ENCODE data around the gene TMTC1. TPM values are rescaled to one million over a fixed set of nuclear protein-coding genes. Genes with fewer than 3 reads are reported as not detected.
A peak's percentile ranks its signal among the peaks of the same experiment; 100 is the strongest.

Gene TMTC1
- total and polyA plus RNA-seq, 2 experiments from 2014 or later: 6.8 to 14.0 TPM

- Histone ChIP-seq H3K9me3 (ENCODE audit: low read depth) (no peaks in the 10 kb centered on the region), H4K20me1 (ENCODE audit: insufficient read depth, poor library complexity, severe bottlenecking) (no peaks in the 10 kb centered on the region), H2AFZ (no peak overlapping the region), H3K9me2 (replicated peaks; ENCODE audit: insufficient read depth) (no peaks in the 10 kb centered on the region), H3K4me3 (no peak overlapping the region), H3K27ac (no peak overlapping the region), H3K79me2 (no peaks in the 10 kb centered on the region), H3K27me3 (no peaks in the 10 kb centered on the region), H3K4me1 (ENCODE audit: insufficient read depth) (no peaks in the 10 kb centered on the region), H3K4me2 (no peak overlapping the region), H3K36me3 (replicated peaks; ENCODE audit: insufficient read depth, low read depth) (no peaks in the 10 kb centered on the region)
- no peak for DNase-seq (ENCODE audit: low spot score)
- TF ChIP-seq CTCF (IDR thresholded peaks at IDR 0.05; ENCODE audit: poor library complexity) (no peak), EZH2 (IDR thresholded peaks at IDR 0.05; ENCODE audit: borderline replicate concordance) (no peak), EZH2phosphoT487 (IDR thresholded peaks at IDR 0.05; ENCODE audit: low read depth, severe bottlenecking, unreplicated experiment) (no peak)
- 67% methylated on average over 4 of the region's 4 CpGs for WGBS (ENCODE audit: low lambda C conversion rate, missing lambda C conversion rate)
Observed at GRCh38 chr12:29562110-29562804, 221.5 kb downstream of the TMTC1 start.

GRCh38 chr12:29561664-29562071 is 222.1 kb downstream of the TMTC1 start:
- Histone ChIP-seq H3K4me1 (ENCODE audit: insufficient read depth) (no peaks in the 10 kb centered on the region), H3K4me2 (no peak overlapping the region), H3K27ac (no peak overlapping the region), H3K27me3 (no peaks in the 10 kb centered on the region), H4K20me1 (ENCODE audit: insufficient read depth, poor library complexity, severe bottlenecking) (no peaks in the 10 kb centered on the region), H3K4me3 (no peak overlapping the region), H3K9me2 (replicated peaks; ENCODE audit: insufficient read depth) (no peaks in the 10 kb centered on the region), H3K36me3 (replicated peaks; ENCODE audit: insufficient read depth, low read depth) (no peaks in the 10 kb centered on the region), H3K9me3 (ENCODE audit: low read depth) (no peaks in the 10 kb centered on the region), H2AFZ (no peak overlapping the region), H3K79me2 (no peaks in the 10 kb centered on the region)
- TF ChIP-seq EZH2phosphoT487 (IDR thresholded peaks at IDR 0.05; ENCODE audit: low read depth, severe bottlenecking, unreplicated experiment): no peak
- TF ChIP-seq CTCF (IDR thresholded peaks at IDR 0.05; ENCODE audit: poor library complexity): no peak
- TF ChIP-seq EZH2 (IDR thresholded peaks at IDR 0.05; ENCODE audit: borderline replicate concordance): no peak
- 47% methylated on average over 3 of the region's 3 CpGs for WGBS (ENCODE audit: low lambda C conversion rate, missing lambda C conversion rate)
- DNase-seq (ENCODE audit: low spot score): no peak

GRCh38 chr12:29559198-29559597 is 224.5 kb downstream of the TMTC1 start:
- Histone ChIP-seq H3K4me1 (ENCODE audit: insufficient read depth) (no peaks in the 10 kb centered on the region), H3K4me2 (peak overlapping the region; percentile 16), H3K27ac (no peak overlapping the region), H3K4me3 (no peak overlapping the region), H3K9me2 (replicated peaks; ENCODE audit: insufficient read depth) (no peaks in the 10 kb centered on the region), H4K20me1 (ENCODE audit: insufficient read depth, poor library complexity, severe bottlenecking) (no peaks in the 10 kb centered on the region), H3K9me3 (ENCODE audit: low read depth) (no peaks in the 10 kb centered on the region), H3K79me2 (no peaks in the 10 kb centered on the region), H3K27me3 (no peaks in the 10 kb centered on the region), H3K36me3 (replicated peaks; ENCODE audit: insufficient read depth, low read depth) (no peaks in the 10 kb centered on the region), H2AFZ (no peak overlapping the region)
- DNase-seq (ENCODE audit: low spot score): no peak
- TF ChIP-seq EZH2phosphoT487 (IDR thresholded peaks at IDR 0.05; ENCODE audit: low read depth, severe bottlenecking, unreplicated experiment): no peak
- no peak for TF ChIP-seq EZH2 (IDR thresholded peaks at IDR 0.05; ENCODE audit: borderline replicate concordance)
- no peak for TF ChIP-seq CTCF (IDR thresholded peaks at IDR 0.05; ENCODE audit: poor library complexity)
- 63% methylated on average over 4 of the region's 4 CpGs for WGBS (ENCODE audit: low lambda C conversion rate, missing lambda C conversion rate)

Data from hepatocyte (in vitro differentiated cells).